ENCODE results near the gene HOXA5. TPM values are rescaled to one million over a fixed set of nuclear protein-coding genes. Genes with fewer than 3 reads are reported as not detected.

Gene HOXA5
- total RNA-seq, 4 donors from 2014 or later, result 10.7 to 61.0 (median 18.9) TPM

DNA sequence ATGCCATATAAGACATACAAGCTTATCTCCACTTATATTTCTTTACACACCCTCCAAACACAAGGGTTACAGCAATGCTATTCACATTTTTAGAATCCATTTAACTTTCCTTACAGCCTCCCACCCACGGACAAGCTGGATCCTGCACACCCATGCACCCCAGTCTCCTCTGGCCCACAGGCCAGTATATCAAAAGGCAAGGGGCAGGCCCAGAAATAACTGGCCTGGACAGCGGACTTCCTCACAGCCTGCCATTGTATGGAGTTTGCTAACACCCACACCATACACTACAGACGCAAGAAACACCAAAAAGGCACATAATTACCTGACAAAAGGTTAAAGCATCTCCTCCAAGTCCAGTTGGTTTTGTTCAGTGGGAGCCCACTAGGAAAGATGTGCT is 24.9 kb downstream of the HOXA5 start:
- Histone ChIP-seq H3K9me3 (no peaks in the 10 kb centered on the region), H3K36me3 (no peaks in the 10 kb centered on the region), H3K27me3 (no peaks in the 10 kb centered on the region), H3K27ac (peak overlapping the region; percentile 77 to 80), H3K4me3 (no peak overlapping the region), H3K4me1 (peaks cover 0 to 4% of the 10 kb centered on the region in 2 donors)
- no peak for DNase-seq
- intact Hi-C loops (cut with DNase I; ENCODE audit: low total_unique reads), result no loop called here
- TF ChIP-seq CTCF (IDR thresholded peaks at IDR 0.05) (no peak), POLR2A (IDR thresholded peaks at IDR 0.05) (no peak)

GRCh38 chr7:27117887-27118491 is 25.5 kb downstream of the HOXA5 start:
- Histone ChIP-seq H3K27me3 (no peaks in the 10 kb centered on the region), H3K36me3 (no peaks in the 10 kb centered on the region), H3K4me1 (peaks cover 0 to 4% of the 10 kb centered on the region in 2 donors), H3K9me3 (no peaks in the 10 kb centered on the region), H3K4me3 (no peak overlapping the region), H3K27ac (peak overlapping the region; percentile 77 to 80)
- no peak for DNase-seq
- no peak for TF ChIP-seq POLR2A (IDR thresholded peaks at IDR 0.05)
- TF ChIP-seq CTCF (IDR thresholded peaks at IDR 0.05), result no peak
- intact Hi-C loops (cut with DNase I; ENCODE audit: low total_unique reads), result no loop called here

GRCh38 chr7:27116962-27117886 is 26.3 kb downstream of the HOXA5 start:
- Histone ChIP-seq H3K4me3 (no peak overlapping the region), H3K4me1 (peaks cover 4 to 6% of the 10 kb centered on the region in 2 donors), H3K9me3 (no peaks in the 10 kb centered on the region), H3K27ac (peak overlapping the region; percentile 77 to 80), H3K36me3 (no peaks in the 10 kb centered on the region), H3K27me3 (no peaks in the 10 kb centered on the region)
- intact Hi-C loops (cut with DNase I; ENCODE audit: low total_unique reads), result no loop called here
- DNase-seq, result no peak
- TF ChIP-seq POLR2A (IDR thresholded peaks at IDR 0.05) (no peak), CTCF (IDR thresholded peaks at IDR 0.05) (no peak)

- no peaks in the 10 kb centered on the region for H3K36me3 ChIP-seq
- intact Hi-C loops (cut with DNase I; ENCODE audit: low total_unique reads), result no loop called here
- H3K27me3 ChIP-seq, result no peaks in the 10 kb centered on the region
- peaks cover 5 to 12% of the 10 kb centered on the region in 2 donors for H3K4me1 ChIP-seq
- H3K27ac ChIP-seq, result peak overlapping the region; percentile 77 to 80
- DNase-seq, result no peak
- H3K9me3 ChIP-seq, result no peaks in the 10 kb centered on the region
- TF ChIP-seq CTCF (IDR thresholded peaks at IDR 0.05) (no peak), POLR2A (IDR thresholded peaks at IDR 0.05) (no peak)
- H3K4me3 ChIP-seq, result peak overlapping the region in 1 of 2 donors; percentile 19
Measured at GRCh38 chr7:27116031-27116961, 27.2 kb downstream of the HOXA5 start.
